H9 (cell line): Measurements from ENCODE around the gene NCLN. TPM values are rescaled to one million over a fixed set of nuclear protein-coding genes. Genes with fewer than 3 reads are reported as not detected.

Experiments used
- DNase-seq: peaks from one replicate; pipeline ENCODE4 v3.0.0-alpha.2; 2017
- H2AFZ ChIP-seq: one replicate; pipeline ENCODE4 v1.6.1; 2013; ENCODE audit warnings: mild to moderate bottlenecking, low read length, control low read depth, moderate library complexity
- H2AK5ac ChIP-seq: 2 replicates; pipeline ENCODE4 v1.6.1; 2013; ENCODE audit warnings: low read length, control low read depth, mixed read lengths; ENCODE audit not compliant: insufficient read length
- H2BK120ac ChIP-seq: one replicate; pipeline ENCODE4 v1.6.1; 2013; ENCODE audit warnings: low read depth, mild to moderate bottlenecking, low read length, control low read depth, inconsistent platforms; ENCODE audit not compliant: poor library complexity, severe bottlenecking
- H2BK12ac ChIP-seq: 2 replicates; pipeline ENCODE4 v1.6.1; 2013; ENCODE audit warnings: low read length, control low read depth, mixed read lengths, low read depth; ENCODE audit not compliant: insufficient read length
- H2BK15ac ChIP-seq: 2 replicates; pipeline ENCODE4 v1.6.1; 2013; ENCODE audit warnings: low read depth, low read length, control low read depth
- H2BK20ac ChIP-seq: one replicate; pipeline ENCODE4 v1.6.1; 2013; ENCODE audit warnings: low read depth, mild to moderate bottlenecking, low read length, control low read depth, inconsistent platforms; ENCODE audit not compliant: poor library complexity, severe bottlenecking
- H2BK5ac ChIP-seq: 2 replicates; pipeline ENCODE4 v1.6.1; 2013; ENCODE audit warnings: low read length, control low read depth, mixed read lengths; ENCODE audit not compliant: insufficient read length
- H3K14ac ChIP-seq: 2 replicates; pipeline ENCODE4 v1.6.1; 2013; ENCODE audit warnings: low read length, control low read depth; ENCODE audit not compliant: insufficient read depth
- H3K18ac ChIP-seq: 2 replicates; pipeline ENCODE4 v1.6.1; 2013; ENCODE audit warnings: low read depth, mild to moderate bottlenecking, mixed read lengths, low read length, control low read depth; ENCODE audit not compliant: insufficient read length
- H3K23ac ChIP-seq: 2 replicates; pipeline ENCODE4 v1.6.1; 2013; ENCODE audit warnings: low read length, control low read depth, mixed read lengths, low read depth; ENCODE audit not compliant: insufficient read length
- H3K23me2 ChIP-seq: 2 replicates; pipeline ENCODE4 v1.6.1; 2013; ENCODE audit warnings: low read depth, mild to moderate bottlenecking, mixed read lengths, low read length, control low read depth; ENCODE audit not compliant: insufficient read length, poor library complexity, severe bottlenecking
- H3K27ac ChIP-seq: 2 replicates; pipeline ENCODE4 v1.5.1; 2013; ENCODE audit warnings: low read length, control low read depth, mixed read lengths, low read depth; ENCODE audit not compliant: insufficient read length
- H3K27me3 ChIP-seq: 2 replicates; pipeline ENCODE4 v1.6.1; 2013; ENCODE audit warnings: low read length, control low read depth, inconsistent platforms; ENCODE audit not compliant: insufficient read depth
- H3K4ac ChIP-seq: 2 replicates; pipeline ENCODE4 v1.6.1; 2013; ENCODE audit warnings: low read depth, mild to moderate bottlenecking, control low read depth, inconsistent platforms, low read length, moderate library complexity
- H3K4me1 ChIP-seq: 2 replicates; pipeline ENCODE4 v1.6.1; 2013; ENCODE audit warnings: low read length, control low read depth, inconsistent platforms; ENCODE audit not compliant: insufficient read depth
- H3K4me2 ChIP-seq: 2 replicates; pipeline ENCODE4 v1.6.1; 2013; ENCODE audit warnings: low read length, control low read depth, mixed read lengths; ENCODE audit not compliant: insufficient read length, insufficient read depth
- H3K56ac ChIP-seq: 2 replicates; pipeline ENCODE4 v1.6.1; 2013; ENCODE audit warnings: low read depth, mild to moderate bottlenecking, mixed read lengths, low read length, control low read depth; ENCODE audit not compliant: insufficient read length
- H3K79me1 ChIP-seq: 2 replicates; pipeline ENCODE4 v1.6.1; 2013; ENCODE audit warnings: low read depth, mild to moderate bottlenecking, moderate library complexity, low read length, control low read depth, inconsistent platforms; ENCODE audit not compliant: insufficient read depth, poor library complexity, severe bottlenecking
- H3K79me2 ChIP-seq: 2 replicates; pipeline ENCODE4 v1.6.1; 2013; ENCODE audit warnings: low read length, control low read depth, inconsistent platforms; ENCODE audit not compliant: insufficient read depth
- H3K9ac ChIP-seq: 2 replicates; pipeline ENCODE4 v1.6.1; 2013; ENCODE audit warnings: low read length, control low read depth, mixed read lengths; ENCODE audit not compliant: insufficient read length; ENCODE audit errors: extremely low read depth
- H3K9me3 ChIP-seq: one replicate; pipeline ENCODE4 v1.6.1; 2013; ENCODE audit warnings: low read depth, low read length, inconsistent platforms; ENCODE audit not compliant: control insufficient read depth
- H3T11ph ChIP-seq: one replicate; pipeline ENCODE4 v1.6.1; 2013; ENCODE audit warnings: mild to moderate bottlenecking, low read length, control low read depth, inconsistent platforms
- H4K20me1 ChIP-seq: one replicate; pipeline ENCODE4 v1.6.1; 2013; ENCODE audit not compliant: control insufficient read depth, insufficient read length, insufficient read depth
- H4K5ac ChIP-seq: 2 replicates; pipeline ENCODE4 v1.6.1; 2013; ENCODE audit warnings: low read depth, mild to moderate bottlenecking, mixed read lengths, low read length, control low read depth; ENCODE audit not compliant: insufficient read length
- H4K8ac ChIP-seq: replicated peaks from 2 replicates; pipeline ENCODE4 v1.6.1; 2013; ENCODE audit warnings: low read length, control low read depth, mixed read lengths, low read depth; ENCODE audit not compliant: insufficient read length
- H4K91ac ChIP-seq: 2 replicates; pipeline ENCODE4 v1.6.1; 2013; ENCODE audit warnings: low read depth, mild to moderate bottlenecking, moderate library complexity, mixed read lengths, low read length, control low read depth; ENCODE audit not compliant: insufficient read length
- H3K27ac Mint-ChIP-seq, 3 experiments: 2 replicates in 2 of 3; 3 replicates in 1 of 3; pipeline ENCODE4 v1.8.0; 2020 to 2021; ENCODE audit warnings: mixed read lengths in 3 of 3, mild to moderate bottlenecking in 1 of 3, moderate library complexity in 1 of 3
- H3K27me3 Mint-ChIP-seq: 2 replicates; pipeline ENCODE4 v1.8.0; 2021; ENCODE audit warnings: low read depth, mild to moderate bottlenecking, moderate library complexity, mixed read lengths
- H3K36me3 Mint-ChIP-seq, 3 experiments: 2 replicates in 2 of 3; 3 replicates in 1 of 3; pipeline ENCODE4 v1.8.0; 2020 to 2021; ENCODE audit warnings: low read depth in 3 of 3, mixed read lengths in 3 of 3; ENCODE audit not compliant: insufficient read depth in 1 of 3
- H3K4me1 Mint-ChIP-seq, 2 experiments: 2 replicates each; pipeline ENCODE4 v1.8.0; 2020; ENCODE audit warnings: mixed read lengths in 2 of 2
- H3K4me3 Mint-ChIP-seq, 2 experiments: 2 replicates in 1 of 2; 3 replicates in 1 of 2; pipeline ENCODE4 v1.8.0; 2020 to 2021; ENCODE audit warnings: mild to moderate bottlenecking in 2 of 2, mixed read lengths in 2 of 2, moderate library complexity in 1 of 2
- H3K9me3 Mint-ChIP-seq, 2 experiments: 2 replicates in 1 of 2; 3 replicates in 1 of 2; pipeline ENCODE4 v1.8.0; 2020; ENCODE audit warnings: mild to moderate bottlenecking in 2 of 2, mixed read lengths in 2 of 2, moderate library complexity in 1 of 2
- WGBS: extraction: QIAGEN DNeasy Blood & Tissue Kit; methylation state at CpG from one replicate; pipeline ENCODE4 v1.1.7; 2013; ENCODE audit warnings: missing lambda C conversion rate, low lambda C conversion rate, mixed read lengths; ENCODE audit not compliant: insufficient read length; ENCODE audit errors: extremely low coverage; 5-methylcytosine and 5-hydroxymethylcytosine counted together
- total RNA-seq: library from RNA; stranded (reverse); gene quantifications from 2 replicates; pipeline ENCODE4 v1.2.1, GENCODE V29; 2021
- TF ChIP-seq, protein P1 (sequence below): fragments of 200-600 bp; sonication (generic); conservative IDR thresholded peaks from 3 replicates; pipeline ENCODE4 v1.8.0; 2021; ENCODE audit warnings: antibody characterized with exemption, mild to moderate bottlenecking

Gene NCLN
- total RNA-seq, 1 experiment from 2014 or later, result 94.8 TPM

DNA sequence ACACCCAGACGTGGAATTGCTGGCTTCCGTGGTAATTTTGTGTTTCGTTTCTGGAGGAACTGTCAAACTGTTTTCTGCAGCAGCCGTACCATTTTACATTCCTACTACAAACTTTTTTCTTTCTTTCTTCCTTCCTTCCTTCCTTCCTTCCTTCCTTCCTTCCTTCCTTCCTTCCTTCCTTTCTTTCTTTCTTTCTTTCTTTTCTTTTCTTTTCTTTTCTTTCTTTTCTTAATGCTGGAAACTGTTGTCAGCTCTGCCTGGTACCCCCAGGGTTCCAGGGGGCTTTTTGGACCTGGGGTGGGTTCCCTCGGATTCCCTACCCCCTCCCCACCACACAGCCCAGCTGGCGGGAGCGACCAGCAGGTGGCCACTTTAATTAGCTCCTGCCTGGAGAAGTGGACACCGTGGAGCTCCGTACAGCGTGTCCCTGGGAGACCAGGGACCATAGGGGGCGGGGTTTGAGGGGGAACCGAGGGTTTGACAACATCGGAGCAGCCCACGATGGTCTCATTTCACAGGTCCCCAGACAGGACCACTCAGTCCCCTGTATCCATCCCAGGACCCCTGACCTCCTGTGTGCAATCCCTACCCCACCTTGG lies 63.1 kb downstream of the NCLN start:
- no peak for DNase-seq
- Histone ChIP-seq H2BK12ac (no peak overlapping the region), H2AFZ (no peak overlapping the region), H2BK20ac (no peak overlapping the region), H3K23ac (no peak overlapping the region), H4K8ac (no peak overlapping the region), H3T11ph (no peak overlapping the region), H2BK5ac (no peak overlapping the region), H3K79me1 (no peaks in the 10 kb centered on the region), H3K4me1 (no peaks in the 10 kb centered on the region), H3K4me2 (no peak overlapping the region), H2BK15ac (no peak overlapping the region), H2BK120ac (no peak overlapping the region), H3K56ac (no peak overlapping the region), H3K4ac (no peak overlapping the region), H3K27me3 (no peaks in the 10 kb centered on the region), H3K27ac (no peak overlapping the region), H3K79me2 (no peaks in the 10 kb centered on the region), H3K23me2 (no peaks in the 10 kb centered on the region), H3K18ac (no peak overlapping the region), H3K9ac (no peak overlapping the region), H2AK5ac (no peak overlapping the region), H4K20me1 (no peaks in the 10 kb centered on the region), H3K14ac (no peak overlapping the region), H4K91ac (no peak overlapping the region), H4K5ac (no peak overlapping the region), H3K9me3 (no peaks in the 10 kb centered on the region)
- TF ChIP-seq, protein P1, sequence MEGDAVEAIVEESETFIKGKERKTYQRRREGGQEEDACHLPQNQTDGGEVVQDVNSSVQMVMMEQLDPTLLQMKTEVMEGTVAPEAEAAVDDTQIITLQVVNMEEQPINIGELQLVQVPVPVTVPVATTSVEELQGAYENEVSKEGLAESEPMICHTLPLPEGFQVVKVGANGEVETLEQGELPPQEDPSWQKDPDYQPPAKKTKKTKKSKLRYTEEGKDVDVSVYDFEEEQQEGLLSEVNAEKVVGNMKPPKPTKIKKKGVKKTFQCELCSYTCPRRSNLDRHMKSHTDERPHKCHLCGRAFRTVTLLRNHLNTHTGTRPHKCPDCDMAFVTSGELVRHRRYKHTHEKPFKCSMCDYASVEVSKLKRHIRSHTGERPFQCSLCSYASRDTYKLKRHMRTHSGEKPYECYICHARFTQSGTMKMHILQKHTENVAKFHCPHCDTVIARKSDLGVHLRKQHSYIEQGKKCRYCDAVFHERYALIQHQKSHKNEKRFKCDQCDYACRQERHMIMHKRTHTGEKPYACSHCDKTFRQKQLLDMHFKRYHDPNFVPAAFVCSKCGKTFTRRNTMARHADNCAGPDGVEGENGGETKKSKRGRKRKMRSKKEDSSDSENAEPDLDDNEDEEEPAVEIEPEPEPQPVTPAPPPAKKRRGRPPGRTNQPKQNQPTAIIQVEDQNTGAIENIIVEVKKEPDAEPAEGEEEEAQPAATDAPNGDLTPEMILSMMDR, result no peak
- Mint-ChIP-seq H3K9me3 (no peaks in the 10 kb centered on the region; a peak in 2 of 5 replicates), H3K27me3 (peaks cover 6% of the 10 kb centered on the region), H3K36me3 (peaks cover 8 to 26% (median 22%) of the 10 kb centered on the region in 3 experiments), H3K27ac (no peak overlapping the region), H3K4me3 (no peak overlapping the region), H3K4me1 (peaks cover 2 to 13% of the 10 kb centered on the region in 2 experiments; a peak in 3 of 4 replicates)
- WGBS, result no CpG with 5 or more reads among the region's 14 CpGs
